ENCODE measurements around the gene ME1.

GRCh38 chr6:83429269-83429668, 1.6 kb downstream of the ME1 start:
- TF ChIP-seq POLR2A (IDR thresholded peaks at IDR 0.05; ENCODE audit: low read length) = no peak
- no peak for TF ChIP-seq GATA1 (IDR thresholded peaks at IDR 0.05; ENCODE audit: low read depth, low read length)
